Tibial nerve (tissue), 3 donors: ENCODE data around the gene GIMD1.

Experiments used
- POLR2A ChIP-seq, 2 donors: fragments of 450-650 bp; IDR thresholded peaks; one replicate each; pipeline ENCODE4 v1.6.1; 2017; ENCODE audit warnings: antibody characterized with exemption in 2 of 2, mild to moderate bottlenecking in 2 of 2, moderate library complexity in 2 of 2
- TF ChIP-seq, protein P1 (sequence below), 5 experiments: fragments of 200-600 bp in 3 of 5; fragments of 450-650 bp in 2 of 5; sonication (generic) in 3 of 5; IDR thresholded peaks; one replicate each; pipeline ENCODE4 v1.5.1; 2016 to 2019; ENCODE audit warnings: antibody characterized with exemption in 5 of 5, mild to moderate bottlenecking in 3 of 5, moderate library complexity in 2 of 5

DNA sequence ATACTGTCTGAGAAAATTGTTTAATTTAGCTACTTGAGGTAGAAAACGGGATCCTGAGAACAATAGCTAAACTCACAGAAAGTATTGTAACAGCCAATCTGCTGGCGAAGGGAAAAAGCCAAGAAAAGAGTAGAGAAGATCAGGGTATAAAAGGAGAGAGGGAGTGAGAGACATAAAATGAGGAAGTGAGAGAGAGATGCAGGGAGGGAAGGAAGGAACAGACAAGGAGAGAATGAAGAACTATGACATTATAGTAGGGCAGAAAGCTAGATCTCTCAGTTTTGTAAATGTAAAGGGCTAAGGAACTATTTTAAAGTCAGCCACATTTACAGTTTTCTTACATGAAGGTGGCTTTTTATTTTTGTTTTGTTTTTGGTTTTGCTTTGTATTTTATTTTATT, 1.6 kb upstream of the GIMD1 start:
- TF ChIP-seq, protein P1, sequence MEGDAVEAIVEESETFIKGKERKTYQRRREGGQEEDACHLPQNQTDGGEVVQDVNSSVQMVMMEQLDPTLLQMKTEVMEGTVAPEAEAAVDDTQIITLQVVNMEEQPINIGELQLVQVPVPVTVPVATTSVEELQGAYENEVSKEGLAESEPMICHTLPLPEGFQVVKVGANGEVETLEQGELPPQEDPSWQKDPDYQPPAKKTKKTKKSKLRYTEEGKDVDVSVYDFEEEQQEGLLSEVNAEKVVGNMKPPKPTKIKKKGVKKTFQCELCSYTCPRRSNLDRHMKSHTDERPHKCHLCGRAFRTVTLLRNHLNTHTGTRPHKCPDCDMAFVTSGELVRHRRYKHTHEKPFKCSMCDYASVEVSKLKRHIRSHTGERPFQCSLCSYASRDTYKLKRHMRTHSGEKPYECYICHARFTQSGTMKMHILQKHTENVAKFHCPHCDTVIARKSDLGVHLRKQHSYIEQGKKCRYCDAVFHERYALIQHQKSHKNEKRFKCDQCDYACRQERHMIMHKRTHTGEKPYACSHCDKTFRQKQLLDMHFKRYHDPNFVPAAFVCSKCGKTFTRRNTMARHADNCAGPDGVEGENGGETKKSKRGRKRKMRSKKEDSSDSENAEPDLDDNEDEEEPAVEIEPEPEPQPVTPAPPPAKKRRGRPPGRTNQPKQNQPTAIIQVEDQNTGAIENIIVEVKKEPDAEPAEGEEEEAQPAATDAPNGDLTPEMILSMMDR (IDR thresholded peaks at IDR 0.05): no peak
- TF ChIP-seq POLR2A (IDR thresholded peaks at IDR 0.05): no peak
